Adrenal gland (tissue), 12 donors: ENCODE results near the gene TEX13D. TPM values are rescaled to one million over a fixed set of nuclear protein-coding genes. Genes with fewer than 3 reads are reported as not detected.

Experiments used
- DNase-seq, 7 donors: peaks; one replicate each; pipeline ENCODE4 v3.0.0-alpha.2; 2019 to 2020
- H3K27ac ChIP-seq, 5 donors: fragments of 200-600 bp; sonication (generic) in 4 of 5; 1 replicate in 3 of 5; 2 replicates in 2 of 5; pipeline versions ENCODE4 v1.5.1 to v1.8.0; 2016 to 2020; ENCODE audit warnings: mild to moderate bottlenecking in 1 of 5
- H3K27me3 ChIP-seq: fragments of 200-600 bp; 2 replicates; pipeline ENCODE4 v1.8.0; 2021
- H3K36me3 ChIP-seq, 2 donors: fragments of 200-600 bp; replicated peaks in 1 of 2; 1 replicate in 1 of 2; 2 replicates in 1 of 2; pipeline versions ENCODE4 v1.5.1 to v1.8.0; 2018 to 2022
- H3K4me1 ChIP-seq, 2 donors: fragments of 200-600 bp; replicated peaks in 1 of 2; 1 replicate in 1 of 2; 2 replicates in 1 of 2; pipeline versions ENCODE4 v1.5.1 to v1.8.0; 2018 to 2021
- H3K4me3 ChIP-seq, 4 donors: fragments of 200-600 bp; sonication (generic) in 3 of 4; one replicate each; pipeline ENCODE4 v1.5.1; 2016 to 2018
- H3K9me3 ChIP-seq, 3 donors: fragments of 200-600 bp; sonication (generic) in 1 of 3; replicated peaks in 1 of 3; 1 replicate in 2 of 3; 2 replicates in 1 of 3; pipeline versions ENCODE4 v1.5.1 to v1.8.0; 2016 to 2021
- POLR2A ChIP-seq, 2 donors: fragments of 450-650 bp; IDR thresholded peaks; one replicate each; pipeline ENCODE4 v1.6.1; 2017; ENCODE audit warnings: antibody characterized with exemption in 2 of 2, mild to moderate bottlenecking in 2 of 2, moderate library complexity in 1 of 2
- WGBS, 4 donors: extraction: QIAGEN DNeasy Blood & Tissue Kit in 2 of 4; methylation state at CpG; one replicate each; pipeline versions ENCODE4 v1.1.5 to v1.1.7; 2013 to 2017; 5-methylcytosine and 5-hydroxymethylcytosine counted together
- intact Hi-C, 2 donors: fragments of 100-400 bp; cut with DNase I; formaldehyde crosslinking; loops; one replicate each; pipeline versions ENCODE4 v1.14.1 to v1.15.0; 2022 to 2023
- polyA plus RNA-seq, 3 donors: library from polyadenylated mRNA; stranded (reverse); fragments of 200-250 nt in 2 of 3; fragments of 350-450 nt in 1 of 3; fragmentation: Illumina TruSeq in 1 of 3; extraction: RNeasy Lipid Tissue Mini Kit (QIAGEN cat#74804) in 1 of 3; gene quantifications; one replicate each; pipeline ENCODE4 v1.2.3, GENCODE V29; 2013 to 2014
- total RNA-seq, 9 donors: library from RNA; depleted of rRNA in 4 of 9; stranded (reverse); fragments of >200 nt in 4 of 9; fragments of 120-200 nt in 1 of 9; fragmentation: NEBNext Ultra II Directional in 1 of 9; extraction: Animal tissue kit (Norgen Biotek cat#: 25700) in 1 of 9; gene quantifications; one replicate each; pipeline versions ENCODE4 v1.1.0 to v1.2.4, GENCODE V29; 2013 to 2023
- TF ChIP-seq, protein P1 (sequence below), 6 experiments: fragments of 450-650 bp in 4 of 6; fragments of 200-600 bp in 2 of 6; sonication (generic) in 1 of 6; IDR thresholded peaks; 1 replicate in 5 of 6; 2 replicates in 1 of 6; pipeline versions ENCODE4 v1.5.1 to v1.8.0; 2016 to 2021; ENCODE audit warnings: antibody characterized with exemption in 6 of 6, mild to moderate bottlenecking in 2 of 6, moderate library complexity in 1 of 6
- donor health status: healthy with polysubstance abuse.
- donor health status: Bipolar disorder and iron deficiency.
- donor health status: DM: yes; HTN: yes; CAD: no.
- donor health status: DM: no; HTN: no; CAD: no.
- donor health status: DM: no; HTN: no; CAD: no.
- donor health status: DM: yes; HTN: yes; CAD: no.

Gene TEX13D
- total and polyA plus RNA-seq, 12 donors = not detected

DNA sequence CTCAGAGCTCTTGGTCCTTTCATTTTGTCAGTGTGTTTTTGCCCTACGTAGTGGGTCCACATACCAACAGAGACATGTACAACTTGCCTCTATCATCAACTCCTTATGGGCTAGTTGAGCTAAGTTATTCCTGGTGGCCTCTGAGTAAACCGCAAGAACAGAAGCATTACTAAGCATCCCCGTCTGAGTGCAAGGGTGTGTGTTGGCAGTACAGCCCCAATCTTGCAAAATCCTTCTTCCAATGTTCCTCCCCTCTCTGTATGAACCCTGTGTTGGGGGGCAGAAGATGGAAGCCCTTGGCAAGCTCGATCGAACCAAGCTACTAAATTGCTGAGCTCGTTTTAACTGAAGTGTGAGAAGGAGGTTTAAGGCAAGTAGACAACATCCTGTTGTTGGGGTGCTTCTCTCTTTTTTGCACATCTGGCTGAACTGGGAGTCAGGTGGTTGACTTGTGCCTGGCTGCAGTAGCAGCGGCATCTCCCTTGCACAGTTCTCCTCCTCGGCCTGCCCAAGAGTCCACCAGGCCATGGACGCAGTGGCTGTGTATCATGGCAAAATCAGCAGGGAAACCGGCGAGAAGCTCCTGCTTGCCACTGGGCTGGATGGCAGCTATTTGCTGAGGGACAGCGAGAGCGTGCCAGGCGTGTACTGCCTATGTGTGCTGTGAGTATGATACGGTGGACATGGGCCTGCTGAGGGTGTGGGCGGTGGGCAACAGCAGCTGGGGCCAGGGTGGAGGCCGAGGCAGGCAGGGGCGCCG lies 13.8 kb downstream of the TEX13D start, which contains the start of gene SH2D1A:
Gene SH2D1A (plus strand): TSS at position 447 of the 760 bp plus-strand sequence. CDS start 80 bp downstream, at position 527.
- no peak for DNase-seq
- Histone ChIP-seq H3K9me3 (no peaks in the 10 kb centered on the region), H3K27ac (no peak within 1 kb of the TSS), H3K27me3 (no peaks in the 10 kb centered on the region), H3K4me3 (no peak within 1 kb of the TSS), H3K36me3 (no peaks in the 10 kb centered on the region), H3K4me1 (no peaks in the 10 kb centered on the region)
- WGBS, 4 donors = 60 to 80% (median 71%) methylated on average over 7 to 19 of the region's 19 CpGs
- intact Hi-C loops = no loop called here
- no peak for TF ChIP-seq POLR2A (IDR thresholded peaks at IDR 0.05)
- TF ChIP-seq, protein P1, sequence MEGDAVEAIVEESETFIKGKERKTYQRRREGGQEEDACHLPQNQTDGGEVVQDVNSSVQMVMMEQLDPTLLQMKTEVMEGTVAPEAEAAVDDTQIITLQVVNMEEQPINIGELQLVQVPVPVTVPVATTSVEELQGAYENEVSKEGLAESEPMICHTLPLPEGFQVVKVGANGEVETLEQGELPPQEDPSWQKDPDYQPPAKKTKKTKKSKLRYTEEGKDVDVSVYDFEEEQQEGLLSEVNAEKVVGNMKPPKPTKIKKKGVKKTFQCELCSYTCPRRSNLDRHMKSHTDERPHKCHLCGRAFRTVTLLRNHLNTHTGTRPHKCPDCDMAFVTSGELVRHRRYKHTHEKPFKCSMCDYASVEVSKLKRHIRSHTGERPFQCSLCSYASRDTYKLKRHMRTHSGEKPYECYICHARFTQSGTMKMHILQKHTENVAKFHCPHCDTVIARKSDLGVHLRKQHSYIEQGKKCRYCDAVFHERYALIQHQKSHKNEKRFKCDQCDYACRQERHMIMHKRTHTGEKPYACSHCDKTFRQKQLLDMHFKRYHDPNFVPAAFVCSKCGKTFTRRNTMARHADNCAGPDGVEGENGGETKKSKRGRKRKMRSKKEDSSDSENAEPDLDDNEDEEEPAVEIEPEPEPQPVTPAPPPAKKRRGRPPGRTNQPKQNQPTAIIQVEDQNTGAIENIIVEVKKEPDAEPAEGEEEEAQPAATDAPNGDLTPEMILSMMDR (IDR thresholded peaks at IDR 0.05) = no peak

DNA sequence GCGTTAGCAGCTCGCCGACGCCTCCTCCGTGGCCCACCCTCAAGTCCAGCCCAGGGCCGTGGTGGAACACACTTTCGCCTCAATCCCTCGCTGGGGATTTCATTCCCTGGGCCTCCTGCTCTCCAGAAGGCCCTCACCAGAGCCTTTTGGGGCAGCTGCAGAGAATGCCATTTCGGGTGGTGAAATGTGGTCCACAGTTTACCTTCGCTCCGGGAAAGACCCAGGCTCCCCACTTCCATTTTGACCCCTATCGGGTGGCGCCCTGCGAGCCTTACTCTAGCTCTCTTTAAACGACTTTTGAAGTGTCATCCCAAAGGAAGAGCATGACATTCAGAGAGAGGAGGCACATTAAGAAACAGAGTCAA lies 14.4 kb downstream of the TEX13D start:
- Histone ChIP-seq H3K27me3 (no peaks in the 10 kb centered on the region), H3K9me3 (no peaks in the 10 kb centered on the region), H3K27ac (no peak overlapping the region), H3K4me1 (no peaks in the 10 kb centered on the region), H3K36me3 (no peaks in the 10 kb centered on the region), H3K4me3 (no peak overlapping the region)
- TF ChIP-seq POLR2A (IDR thresholded peaks at IDR 0.05) = no peak
- intact Hi-C loops = no loop called here
- 70 to 85% (median 82%) methylated on average over 5 to 15 of the region's 15 CpGs for WGBS, 4 donors
- DNase-seq = no peak

DNA sequence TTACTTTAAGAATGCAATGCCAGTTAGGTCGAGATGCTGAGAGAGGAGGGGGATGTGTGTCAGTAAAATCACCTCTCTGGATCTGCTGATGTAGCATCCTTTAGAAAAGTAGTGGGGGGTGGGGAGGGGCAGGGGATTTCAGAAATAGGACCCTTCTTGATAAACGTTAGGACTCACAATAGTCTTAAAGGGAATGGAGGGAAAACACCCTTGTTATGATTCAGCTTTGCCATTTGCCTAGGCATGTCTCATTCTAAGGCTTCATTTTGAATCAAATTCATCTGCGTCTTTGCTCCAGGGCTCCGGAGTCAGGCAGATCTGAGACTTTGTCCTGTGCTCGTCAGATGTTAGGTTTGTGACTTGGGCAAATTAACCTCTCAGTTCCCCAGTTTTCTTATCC lies 14.8 kb downstream of the TEX13D start:
- intact Hi-C loops = no loop called here
- Histone ChIP-seq H3K27me3 (no peaks in the 10 kb centered on the region), H3K9me3 (no peaks in the 10 kb centered on the region), H3K4me3 (no peak overlapping the region), H3K27ac (no peak overlapping the region), H3K36me3 (no peaks in the 10 kb centered on the region), H3K4me1 (no peaks in the 10 kb centered on the region)
- WGBS, 4 donors = 38 to 63% (median 52%) methylated on average over 5 of the region's 5 CpGs
- DNase-seq = no peak
- TF ChIP-seq POLR2A (IDR thresholded peaks at IDR 0.05) = no peak

DNA sequence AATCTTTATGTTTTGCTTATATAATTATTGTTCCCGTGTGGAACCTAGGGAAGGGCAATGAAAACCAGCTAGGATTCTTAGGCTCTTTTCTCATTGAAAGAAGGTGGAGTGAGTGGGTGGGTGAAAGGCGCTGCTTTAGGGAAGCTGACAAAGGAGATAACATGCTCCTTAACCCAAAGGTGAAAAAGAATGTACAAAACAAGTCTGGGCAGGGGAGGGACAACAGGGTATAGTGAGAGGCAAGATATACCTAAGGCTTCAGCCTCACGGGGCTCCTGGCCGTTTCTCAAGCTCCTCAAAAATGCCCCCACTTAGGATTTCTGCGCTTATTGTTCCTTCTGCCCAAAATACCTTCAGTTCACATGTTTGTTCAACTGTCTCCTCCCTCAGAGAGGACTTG lies 15.7 kb downstream of the TEX13D start:
- WGBS, 4 donors = 64 to 71% (median 67%) methylated on average over 5 of the region's 5 CpGs
- intact Hi-C loops = no loop called here

DNA sequence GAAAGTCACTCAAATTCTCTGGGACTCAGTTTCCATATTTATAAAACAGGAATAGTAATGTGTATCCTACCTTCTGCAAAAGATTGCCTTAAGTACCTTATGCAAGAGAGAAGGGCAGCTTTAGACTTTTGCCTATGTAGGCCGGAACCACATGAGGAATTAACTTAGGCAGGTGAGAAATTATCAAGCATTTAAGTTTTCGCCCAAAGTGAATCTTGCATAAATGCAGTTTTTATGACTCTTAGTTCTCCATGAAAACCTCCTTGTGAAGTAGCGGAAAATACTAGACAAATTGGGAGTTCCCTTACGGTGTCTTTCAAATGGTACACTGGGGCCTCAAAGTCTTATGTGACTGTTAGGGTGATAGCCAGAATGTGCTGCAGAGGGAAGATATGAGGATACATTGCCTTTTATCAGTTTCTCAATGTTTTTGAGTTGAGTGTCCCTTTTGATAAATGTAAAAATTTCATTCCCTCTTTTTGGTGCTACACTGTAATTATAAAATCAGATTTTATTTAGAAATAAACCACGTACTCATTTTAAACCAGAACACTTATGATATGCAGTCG lies 16.5 kb downstream of the TEX13D start:
- Histone ChIP-seq H3K9me3 (no peaks in the 10 kb centered on the region), H3K4me1 (no peaks in the 10 kb centered on the region), H3K36me3 (no peaks in the 10 kb centered on the region), H3K27me3 (no peaks in the 10 kb centered on the region), H3K4me3 (no peak overlapping the region), H3K27ac (no peak overlapping the region)
- intact Hi-C loops = no loop called here
- TF ChIP-seq, protein P1 (IDR thresholded peaks at IDR 0.05) = no peak
- no peak for TF ChIP-seq POLR2A (IDR thresholded peaks at IDR 0.05)
- WGBS, 4 donors = 84 to 94% (median 87%) methylated on average over 6 of the region's 6 CpGs
- DNase-seq = no peak

More for the DNA sequence above, 15.7 kb downstream of the TEX13D start:
- Histone ChIP-seq H3K4me3 (no peak overlapping the region), H3K36me3 (no peaks in the 10 kb centered on the region), H3K27ac (no peak overlapping the region), H3K9me3 (no peaks in the 10 kb centered on the region), H3K27me3 (no peaks in the 10 kb centered on the region), H3K4me1 (no peaks in the 10 kb centered on the region)
- TF ChIP-seq, protein P1 (IDR thresholded peaks at IDR 0.05) = no peak
- no peak for TF ChIP-seq POLR2A (IDR thresholded peaks at IDR 0.05)
- no peak for DNase-seq
